NT2/D1 (cell line): ENCODE results near the gene NME9.

Experiments
- DNase-seq: peaks from one replicate; pipeline ENCODE4 v3.0.0-alpha.2; 2011; ENCODE audit warnings: low read depth, low spot score
- H3K27me3 ChIP-seq: 2 replicates; pipeline ENCODE4 v1.6.0; 2011; ENCODE audit warnings: mild to moderate bottlenecking; ENCODE audit not compliant: insufficient read length, insufficient read depth
- H3K36me3 ChIP-seq: 2 replicates; pipeline ENCODE4 v1.6.1; 2011; ENCODE audit warnings: mild to moderate bottlenecking, low read length, mixed read lengths; ENCODE audit not compliant: insufficient read depth, insufficient read length
- H3K4me1 ChIP-seq: 2 replicates; pipeline ENCODE4 v1.5.1; 2011; ENCODE audit not compliant: insufficient read depth, insufficient read length
- H3K4me3 ChIP-seq: 2 replicates; pipeline ENCODE4 v1.5.1; 2011; ENCODE audit warnings: low read depth; ENCODE audit not compliant: insufficient read length
- H3K9ac ChIP-seq: 2 replicates; pipeline ENCODE4 v1.6.0; 2011; ENCODE audit warnings: low read depth; ENCODE audit not compliant: insufficient read length
- H3K9me3 ChIP-seq: 2 replicates; pipeline ENCODE4 v1.5.1; 2011; ENCODE audit warnings: mild to moderate bottlenecking, low read length; ENCODE audit not compliant: insufficient read depth
- SUZ12 ChIP-seq: IDR thresholded peaks from 2 replicates; pipeline ENCODE4 v1.6.1; 2011; ENCODE audit not compliant: insufficient read length, insufficient read depth; ENCODE audit errors: extremely low read depth
- YY1 ChIP-seq: IDR thresholded peaks from 2 replicates; pipeline ENCODE4 v1.6.1; 2011; ENCODE audit not compliant: insufficient read length, insufficient read depth
- ZNF274 ChIP-seq: IDR thresholded peaks from 2 replicates; pipeline ENCODE4 v1.6.1; 2011; ENCODE audit warnings: mild to moderate bottlenecking, low read depth, low read length

The NME9 gene

DNA sequence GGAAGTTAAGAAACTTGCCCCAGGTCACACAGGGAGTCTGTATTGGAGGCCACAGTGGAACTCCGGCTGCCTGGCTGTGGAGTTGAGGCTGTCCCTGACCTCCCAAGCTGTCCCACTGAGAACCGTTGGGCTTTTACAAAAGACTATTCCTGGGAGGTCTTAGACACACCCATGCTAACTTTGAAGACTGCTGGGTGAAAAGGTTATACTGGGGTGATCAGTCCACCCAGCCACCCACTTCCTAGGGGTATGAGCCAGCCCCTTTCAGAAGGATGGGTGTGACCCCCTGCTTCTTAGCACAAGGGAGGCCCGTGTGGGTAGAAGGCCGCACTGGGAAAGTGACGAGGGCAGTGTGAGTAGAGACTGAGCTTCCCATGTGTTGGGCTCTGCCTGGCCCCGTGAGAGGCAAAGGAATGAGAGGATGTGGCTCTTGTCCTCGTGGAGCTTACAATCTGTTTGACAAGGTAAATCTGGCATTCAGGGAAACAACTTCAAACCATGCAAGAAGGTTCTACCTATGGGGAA lies 37.7 kb upstream of the NME9 start:
- no peak overlapping the region for H3K4me3 ChIP-seq
- peaks cover 2% of the 10 kb centered on the region for H3K36me3 ChIP-seq
- no peak for DNase-seq
- no peaks in the 10 kb centered on the region for H3K4me1 ChIP-seq
- H3K9me3 ChIP-seq = no peaks in the 10 kb centered on the region
- no peak for TF ChIP-seq YY1
- no peak for TF ChIP-seq ZNF274
- TF ChIP-seq SUZ12 = no peak
- no peaks in the 10 kb centered on the region for H3K27me3 ChIP-seq
- no peak overlapping the region for H3K9ac ChIP-seq

DNA sequence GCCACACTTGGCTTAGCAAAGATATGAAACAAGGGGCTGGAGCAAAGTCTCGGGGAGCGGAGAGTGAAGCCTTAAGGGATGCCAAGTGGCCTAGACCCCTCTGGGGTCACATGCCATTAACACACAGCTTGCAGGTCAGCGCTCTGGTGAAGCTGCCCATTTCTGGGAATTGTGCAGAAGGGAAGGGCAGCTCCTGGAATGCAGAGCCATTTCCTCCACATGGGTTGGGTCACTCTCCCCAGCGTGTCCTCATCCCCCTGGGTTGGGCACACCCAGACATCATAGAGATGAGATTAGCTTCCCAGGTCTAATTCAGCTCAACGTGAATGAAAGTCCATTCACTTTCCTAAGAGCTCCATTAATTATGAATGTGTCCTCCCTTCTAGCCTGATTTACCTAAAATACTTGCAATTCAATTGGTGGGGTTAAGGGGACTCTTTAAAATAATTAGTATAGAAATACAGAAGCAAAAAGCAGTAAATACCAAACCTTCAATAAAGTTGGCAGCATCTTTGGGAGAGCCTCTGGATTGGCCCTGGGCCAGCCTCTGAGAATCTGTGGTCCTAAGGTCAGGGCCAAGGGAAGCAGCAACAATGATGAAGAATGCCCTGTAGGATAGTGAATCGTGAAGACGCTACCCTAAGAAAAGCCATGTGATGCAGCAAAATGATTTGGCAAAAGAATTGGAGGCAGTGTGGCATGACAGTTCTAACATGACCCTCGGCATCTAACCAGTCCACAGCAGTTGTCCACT lies 36.5 kb upstream of the NME9 start:
- Histone ChIP-seq H3K4me1 (no peaks in the 10 kb centered on the region), H3K36me3 (peaks cover 2% of the 10 kb centered on the region), H3K9me3 (no peaks in the 10 kb centered on the region), H3K4me3 (no peak overlapping the region), H3K9ac (no peak overlapping the region), H3K27me3 (no peaks in the 10 kb centered on the region)
- TF ChIP-seq YY1 = no peak
- no peak for TF ChIP-seq ZNF274
- TF ChIP-seq SUZ12 = no peak
- no peak for DNase-seq

DNA sequence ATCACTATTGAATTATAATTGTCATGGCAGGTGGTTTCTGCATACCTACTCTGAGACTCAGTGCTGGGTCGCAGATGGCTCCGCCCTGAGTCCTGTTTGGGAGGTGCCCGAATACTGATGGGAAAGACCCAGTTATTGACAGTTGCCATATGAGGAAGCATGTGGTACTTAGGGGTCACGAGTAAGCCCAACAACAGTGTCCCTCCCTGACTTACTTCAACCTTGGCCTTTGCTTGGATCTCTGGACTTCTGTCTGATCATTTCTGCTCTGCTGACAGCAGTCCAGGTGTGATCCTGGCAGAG lies 35.6 kb upstream of the NME9 start:
- TF ChIP-seq YY1 = no peak
- TF ChIP-seq ZNF274 = no peak
- TF ChIP-seq SUZ12 = no peak
- H3K9ac ChIP-seq = no peak overlapping the region
- no peaks in the 10 kb centered on the region for H3K27me3 ChIP-seq
- no peaks in the 10 kb centered on the region for H3K4me1 ChIP-seq
- DNase-seq = no peak
- no peak overlapping the region for H3K4me3 ChIP-seq
- peaks cover 8% of the 10 kb centered on the region for H3K36me3 ChIP-seq
- no peaks in the 10 kb centered on the region for H3K9me3 ChIP-seq

DNA sequence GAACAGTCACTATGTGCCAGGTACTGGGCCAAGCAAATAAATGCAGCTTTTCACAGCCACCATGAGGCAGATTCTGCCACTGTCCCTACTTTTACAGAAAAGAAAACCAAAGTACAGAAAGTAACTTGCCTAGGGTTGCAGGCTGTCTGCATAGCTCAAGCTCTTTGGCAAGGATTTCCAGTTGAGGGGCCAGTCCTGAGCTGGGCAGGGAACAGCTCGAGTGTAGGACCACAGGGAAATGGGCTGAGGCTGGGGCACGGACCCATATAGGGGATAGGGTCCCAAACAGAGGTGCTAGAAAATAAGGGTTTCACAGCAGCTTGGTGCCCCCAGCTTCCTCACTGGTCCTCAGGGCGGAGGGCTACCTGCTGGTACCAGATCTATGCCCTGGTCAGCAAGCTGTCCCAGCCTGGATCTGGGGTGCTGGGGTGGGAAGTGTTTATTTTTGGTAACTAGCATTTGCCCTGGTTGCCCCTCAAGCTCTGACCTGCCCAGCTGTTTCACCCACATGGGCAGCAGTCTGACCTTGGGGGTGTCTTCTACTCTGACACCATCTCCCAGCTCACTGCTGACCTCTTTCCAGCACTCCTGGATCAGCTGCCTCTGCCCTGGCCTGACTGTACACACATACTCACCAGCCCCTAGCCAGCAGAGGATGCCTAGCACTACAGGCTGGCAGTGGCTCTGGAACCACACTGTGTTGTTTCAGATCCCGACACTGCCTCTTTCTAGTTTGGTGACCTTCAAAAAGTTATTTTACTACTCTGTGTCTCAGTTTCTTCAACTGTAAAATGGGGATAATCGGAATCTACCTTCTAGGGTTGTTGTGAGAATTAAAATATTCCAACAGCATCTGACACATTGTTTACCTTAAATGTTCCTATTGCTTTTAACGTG lies 35.0 kb upstream of the NME9 start:
- Histone ChIP-seq H3K9me3 (no peaks in the 10 kb centered on the region), H3K9ac (no peak overlapping the region), H3K36me3 (peaks cover 10% of the 10 kb centered on the region), H3K27me3 (no peaks in the 10 kb centered on the region), H3K4me1 (no peaks in the 10 kb centered on the region), H3K4me3 (no peak overlapping the region)
- TF ChIP-seq YY1 (no peak), SUZ12 (no peak), ZNF274 (no peak)
- DNase-seq = no peak

DNA sequence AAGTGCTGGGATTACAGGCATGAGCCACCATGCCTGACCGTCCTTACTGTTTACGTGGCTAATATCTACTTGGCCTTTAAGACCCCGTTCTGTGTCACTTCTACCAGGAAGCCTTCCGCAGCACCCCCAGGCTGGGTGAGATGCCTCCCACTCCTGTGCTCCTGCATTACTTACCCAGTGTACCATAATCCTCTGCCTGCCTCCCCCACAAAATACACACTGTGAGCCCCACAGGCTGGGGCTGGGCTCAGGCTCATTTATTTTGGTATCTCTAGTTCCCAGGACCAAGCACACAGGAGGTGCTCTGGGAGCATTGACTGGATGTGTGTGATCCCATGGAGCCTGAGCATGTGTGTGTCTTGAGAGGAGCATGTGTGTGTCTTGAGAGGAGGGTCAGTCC lies 33.7 kb upstream of the NME9 start:
- Histone ChIP-seq H3K9ac (no peak overlapping the region), H3K27me3 (no peaks in the 10 kb centered on the region), H3K36me3 (peaks cover 13% of the 10 kb centered on the region), H3K4me1 (peaks cover 5% of the 10 kb centered on the region), H3K9me3 (no peaks in the 10 kb centered on the region), H3K4me3 (no peak overlapping the region)
- DNase-seq = no peak
- TF ChIP-seq YY1 (no peak), ZNF274 (no peak), SUZ12 (no peak)

DNA sequence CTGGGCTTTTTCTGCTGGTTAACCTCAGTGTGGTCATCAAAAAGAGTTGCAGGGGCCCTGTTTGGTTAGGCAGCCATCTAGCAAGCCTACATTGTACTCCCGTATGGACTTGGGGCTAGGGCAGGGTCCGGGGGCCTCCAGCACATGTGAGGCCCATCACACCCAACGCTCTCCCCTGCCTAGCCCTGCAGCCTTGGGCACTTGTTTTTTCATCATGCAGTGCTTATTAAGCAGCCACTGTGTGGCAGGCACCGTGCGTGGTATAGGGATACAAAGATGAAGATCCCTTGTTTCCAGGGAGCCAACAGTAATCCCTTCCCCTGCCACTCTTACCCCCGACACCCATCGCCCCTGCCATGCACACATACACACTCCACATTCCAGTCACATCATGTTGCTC lies 32.9 kb upstream of the NME9 start:
- no peak for DNase-seq
- Histone ChIP-seq H3K9me3 (no peaks in the 10 kb centered on the region), H3K4me1 (peaks cover 5% of the 10 kb centered on the region), H3K36me3 (peaks cover 13% of the 10 kb centered on the region), H3K9ac (no peak overlapping the region), H3K4me3 (no peak overlapping the region), H3K27me3 (no peaks in the 10 kb centered on the region)
- TF ChIP-seq SUZ12 (no peak), YY1 (no peak), ZNF274 (no peak)

DNA sequence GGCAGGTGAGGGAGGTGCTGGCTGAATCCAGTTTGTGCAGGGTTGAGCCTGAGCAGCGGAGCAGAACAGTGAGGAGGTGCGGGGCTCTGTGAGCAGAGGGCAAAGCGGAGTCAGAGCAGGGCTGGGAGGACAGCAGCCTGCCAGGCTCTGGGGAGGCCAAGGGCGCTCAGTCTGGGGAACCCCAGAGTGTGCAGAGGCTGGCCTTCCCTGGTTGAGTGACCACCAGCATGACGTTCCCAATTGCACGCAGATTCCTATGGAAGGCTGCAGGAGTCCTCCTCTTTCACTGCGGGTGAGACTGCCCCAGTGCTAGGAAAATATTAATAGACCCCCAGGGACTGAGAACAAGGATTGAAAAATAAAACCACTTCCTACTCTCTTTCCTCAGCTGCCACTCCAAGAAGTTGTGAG lies 31.9 kb upstream of the NME9 start:
- Histone ChIP-seq H3K36me3 (peaks cover 15% of the 10 kb centered on the region), H3K9ac (no peak overlapping the region), H3K4me1 (peaks cover 5% of the 10 kb centered on the region), H3K4me3 (no peak overlapping the region), H3K27me3 (no peaks in the 10 kb centered on the region), H3K9me3 (no peaks in the 10 kb centered on the region)
- TF ChIP-seq ZNF274 (no peak), YY1 (no peak), SUZ12 (no peak)
- DNase-seq = no peak
